Measurements from ENCODE around the gene SEBOX.
A peak's percentile ranks its signal among the peaks of the same experiment; 100 is the strongest.

The SEBOX gene

DNA sequence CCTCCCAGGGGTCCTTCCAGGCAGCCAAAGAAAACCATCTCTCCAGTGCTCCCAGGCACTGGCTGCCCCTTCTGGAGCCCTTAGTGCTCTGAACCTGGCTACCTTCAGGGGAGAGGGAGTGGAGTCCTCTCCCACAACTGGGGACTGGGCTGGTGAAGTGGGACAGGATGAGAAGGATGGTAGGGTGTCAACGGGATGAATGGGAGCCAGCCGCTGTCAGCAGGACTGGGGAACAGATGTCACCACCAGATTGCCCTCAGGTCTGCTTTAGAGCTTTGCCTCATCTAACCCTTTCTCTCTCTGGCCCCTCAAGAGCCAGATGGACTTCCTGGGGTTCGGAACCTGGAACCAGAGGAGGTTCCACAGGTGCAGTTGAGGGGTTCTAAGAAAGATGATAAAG, 488 bp upstream of the SEBOX start:
- DNase-seq (ENCODE audit: low read depth), result no peak

DNA sequence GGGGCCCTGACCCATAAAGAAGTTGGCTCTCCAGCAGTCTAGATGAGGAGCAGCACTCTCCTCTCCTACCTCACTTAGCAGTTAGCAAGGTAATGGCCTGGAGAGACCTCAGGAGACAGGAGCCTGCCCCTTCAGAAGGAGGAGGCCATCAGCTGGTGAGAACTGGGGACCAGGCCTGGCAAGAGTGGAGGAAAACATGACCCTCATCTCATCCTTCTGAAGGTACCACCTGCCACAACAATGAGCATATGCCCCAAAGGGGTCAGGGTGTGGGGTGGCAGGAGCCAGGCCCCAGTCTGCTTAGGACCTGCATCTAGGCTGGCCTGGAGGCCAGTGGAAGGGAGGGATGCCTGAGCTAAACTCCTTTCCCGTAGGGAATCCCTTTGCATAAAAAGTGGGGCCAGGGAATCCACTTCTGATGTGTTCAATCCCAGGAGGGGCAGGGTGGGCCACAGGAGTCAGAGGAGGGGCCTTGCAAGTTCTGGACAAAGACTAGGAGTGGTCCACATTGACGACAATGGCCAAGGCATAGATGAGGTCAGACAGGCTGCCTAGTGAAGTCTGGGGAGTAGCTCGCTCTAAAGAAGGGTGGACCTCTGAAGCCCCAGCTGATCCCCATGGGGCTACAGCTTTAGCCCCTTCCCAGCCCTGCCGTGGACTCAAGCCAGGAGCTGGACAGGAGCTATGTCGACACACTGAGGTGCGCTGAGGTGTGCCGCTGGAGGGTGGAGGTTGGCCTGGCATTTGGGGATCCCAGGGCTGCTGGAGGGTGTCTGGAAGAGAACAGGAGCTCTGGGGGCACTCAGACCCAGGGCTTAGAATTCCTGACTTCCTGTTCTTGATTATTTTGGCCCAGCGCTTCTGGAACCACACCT, 986 bp downstream of the SEBOX start:
- Histone ChIP-seq H3K9me3 (ENCODE audit: control insufficient read depth, low read length) (no peaks in the 10 kb centered on the region), H3K4me1 (ENCODE audit: control insufficient read depth, insufficient read depth, low read length) (no peaks in the 10 kb centered on the region), H3K4me3 (ENCODE audit: low read length) (no peak overlapping the region), H3K9ac (ENCODE audit: low read length) (no peak overlapping the region), H3K27me3 (replicated peaks; ENCODE audit: control insufficient read depth, insufficient read depth, low read length) (no peaks in the 10 kb centered on the region), H3K36me3 (ENCODE audit: control insufficient read depth, insufficient read depth, low read length, severe bottlenecking) (peaks cover 53% of the 10 kb centered on the region)
- DNase-seq (ENCODE audit: low read depth), result no peak

More for the DNA sequence above, 488 bp upstream of the SEBOX start:
- Histone ChIP-seq H3K36me3 (ENCODE audit: control insufficient read depth, insufficient read depth, low read length, severe bottlenecking) (peaks cover 42% of the 10 kb centered on the region), H3K27me3 (replicated peaks; ENCODE audit: control insufficient read depth, insufficient read depth, low read length) (no peaks in the 10 kb centered on the region), H3K4me3 (ENCODE audit: low read length) (no peak overlapping the region), H3K9me3 (ENCODE audit: control insufficient read depth, low read length) (no peaks in the 10 kb centered on the region), H3K9ac (ENCODE audit: low read length) (no peak overlapping the region), H3K4me1 (ENCODE audit: control insufficient read depth, insufficient read depth, low read length) (peaks cover 8% of the 10 kb centered on the region)

DNA sequence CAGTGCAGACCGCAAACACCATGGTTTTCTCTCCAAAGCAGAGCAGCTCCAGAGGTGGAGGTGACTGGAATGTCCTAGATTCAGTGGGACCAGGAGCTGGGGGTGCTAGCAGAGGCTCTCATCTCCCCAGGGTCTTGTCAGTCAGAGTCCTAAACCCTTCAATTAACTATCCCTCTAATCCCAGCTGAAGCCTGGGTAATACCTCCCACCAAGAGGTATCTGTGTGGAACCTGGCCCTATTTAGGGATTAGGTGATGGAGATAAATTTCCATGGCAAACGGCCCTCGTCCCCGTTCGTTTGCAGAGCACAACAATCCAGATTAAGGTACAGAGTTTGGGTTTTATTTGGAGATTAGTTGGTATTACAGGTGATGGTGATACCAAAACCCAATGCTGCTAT, 1.8 kb downstream of the SEBOX start:
- Histone ChIP-seq H3K27me3 (replicated peaks; ENCODE audit: control insufficient read depth, insufficient read depth, low read length) (no peaks in the 10 kb centered on the region), H3K4me3 (ENCODE audit: low read length) (no peak overlapping the region), H3K4me1 (ENCODE audit: control insufficient read depth, insufficient read depth, low read length) (peaks cover 5% of the 10 kb centered on the region), H3K9ac (ENCODE audit: low read length) (no peak overlapping the region), H3K36me3 (ENCODE audit: control insufficient read depth, insufficient read depth, low read length, severe bottlenecking) (peaks cover 54% of the 10 kb centered on the region), H3K9me3 (ENCODE audit: control insufficient read depth, low read length) (no peaks in the 10 kb centered on the region)
- DNase-seq (ENCODE audit: low read depth), result no peak

DNA sequence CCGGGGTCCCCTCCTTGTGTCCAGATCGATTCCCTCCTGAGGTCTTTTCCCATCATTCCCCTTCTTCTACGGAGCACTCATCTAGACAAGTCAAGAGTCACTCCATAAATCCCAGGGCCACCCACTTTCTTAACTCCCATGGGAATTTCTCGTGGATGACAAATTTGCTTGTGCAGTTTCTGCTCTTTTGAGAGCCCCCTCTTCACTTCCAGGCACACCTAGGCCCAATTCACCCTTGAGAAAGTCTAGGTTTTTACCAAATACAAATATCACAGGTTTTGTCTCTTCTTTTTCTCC, 7.2 kb downstream of the SEBOX start:
- Histone ChIP-seq H3K27me3 (replicated peaks; ENCODE audit: control insufficient read depth, insufficient read depth, low read length) (no peaks in the 10 kb centered on the region), H3K4me3 (ENCODE audit: low read length) (peak overlapping the region; percentile 99), H3K36me3 (ENCODE audit: control insufficient read depth, insufficient read depth, low read length, severe bottlenecking) (peaks cover 56% of the 10 kb centered on the region), H3K4me1 (ENCODE audit: control insufficient read depth, insufficient read depth, low read length) (peaks cover 23% of the 10 kb centered on the region), H3K9ac (ENCODE audit: low read length) (peak overlapping the region; percentile 99), H3K9me3 (ENCODE audit: control insufficient read depth, low read length) (no peaks in the 10 kb centered on the region)
- DNase-seq (ENCODE audit: low read depth), result no peak

DNA sequence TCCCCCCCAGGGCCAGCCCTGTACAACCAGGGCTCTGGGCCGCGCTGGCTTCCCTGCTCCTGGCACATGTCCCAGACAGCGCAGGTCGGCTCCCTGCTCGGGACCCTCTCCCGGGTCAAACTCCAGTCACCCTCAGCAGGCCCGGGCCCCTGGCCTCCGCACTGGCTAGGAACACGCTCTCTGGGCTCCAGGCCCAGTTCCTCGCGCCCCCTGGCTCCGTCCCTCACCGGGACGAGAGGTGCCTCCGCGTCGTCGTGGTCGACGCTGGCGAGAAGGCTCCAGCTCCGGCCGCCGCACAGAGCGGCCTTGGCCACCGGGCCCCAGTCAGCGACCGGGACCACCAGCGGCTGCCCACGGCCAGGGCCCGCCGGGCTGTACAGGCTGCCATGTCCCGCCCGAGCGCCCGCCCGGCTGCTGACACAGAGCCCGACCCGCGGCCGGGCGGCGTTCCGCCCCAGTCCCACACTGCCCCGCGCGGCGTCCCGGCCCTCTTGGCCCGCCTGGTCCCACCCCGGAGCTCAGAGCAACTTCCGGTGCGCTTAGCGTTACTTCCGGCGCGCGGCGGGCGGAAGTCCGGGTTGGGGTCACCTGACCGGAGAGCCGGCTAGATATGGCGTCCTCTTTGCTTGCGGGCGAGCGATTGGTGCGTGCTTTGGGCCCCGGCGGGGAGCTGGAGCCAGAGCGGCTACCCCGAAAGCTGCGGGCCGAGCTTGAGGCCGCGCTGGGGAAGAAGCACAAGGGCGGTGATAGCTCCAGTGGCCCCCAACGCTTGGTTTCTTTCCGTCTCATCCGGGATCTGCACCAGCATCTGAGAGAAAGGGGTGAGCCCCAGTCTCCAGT, 7.7 kb downstream of the SEBOX start, which contains the start of gene POLDIP2:
Gene POLDIP2 (minus strand): TSS at position 467 of the 840 bp plus-strand sequence. CDS start 79 bp downstream, at position 388.
- peaks cover 54% of the 10 kb centered on the region for H3K36me3 ChIP-seq (ENCODE audit: control insufficient read depth, insufficient read depth, low read length, severe bottlenecking)

DNA sequence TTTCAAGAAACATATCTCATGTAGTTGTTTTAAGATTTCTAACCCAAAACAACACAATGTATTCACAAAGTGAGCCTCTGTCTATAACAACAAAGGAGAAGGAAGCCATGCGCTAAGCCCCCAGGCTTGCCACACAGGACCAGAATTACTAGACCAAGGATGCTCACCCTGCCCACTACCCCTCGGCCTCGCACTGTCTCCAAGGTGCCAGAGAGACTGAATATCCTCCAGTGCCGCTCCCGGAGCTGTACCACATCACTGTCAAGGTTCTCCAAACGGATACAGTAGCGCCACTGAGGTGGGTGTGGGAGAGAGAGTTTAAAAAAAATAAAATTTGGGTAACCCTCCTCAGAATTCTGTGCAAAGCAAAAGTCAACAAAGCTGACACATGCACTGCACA, 14.7 kb downstream of the SEBOX start:
- no peak for DNase-seq (ENCODE audit: low read depth)
- peaks cover 94% of the 10 kb centered on the region for H3K36me3 ChIP-seq (ENCODE audit: control insufficient read depth, insufficient read depth, low read length, severe bottlenecking)
- no peak overlapping the region for H3K9ac ChIP-seq (ENCODE audit: low read length)
- H3K9me3 ChIP-seq (ENCODE audit: control insufficient read depth, low read length), result no peaks in the 10 kb centered on the region
- no peak overlapping the region for H3K4me3 ChIP-seq (ENCODE audit: low read length)
- no peaks in the 10 kb centered on the region for H3K27me3 ChIP-seq (replicated peaks; ENCODE audit: control insufficient read depth, insufficient read depth, low read length)
- peaks cover 17% of the 10 kb centered on the region for H3K4me1 ChIP-seq (ENCODE audit: control insufficient read depth, insufficient read depth, low read length)

More for the DNA sequence above, 7.7 kb downstream of the SEBOX start, which contains the start of gene POLDIP2:
- H3K4me1 ChIP-seq (ENCODE audit: control insufficient read depth, insufficient read depth, low read length), result peaks cover 23% of the 10 kb centered on the region
- peak within 1 kb of the TSS; percentile 99 for H3K9ac ChIP-seq (ENCODE audit: low read length)
- no peaks in the 10 kb centered on the region for H3K9me3 ChIP-seq (ENCODE audit: control insufficient read depth, low read length)
- H3K4me3 ChIP-seq (ENCODE audit: low read length), result peak within 1 kb of the TSS; percentile 99
- peak; percentile 98 for DNase-seq (ENCODE audit: low read depth)
- no peaks in the 10 kb centered on the region for H3K27me3 ChIP-seq (replicated peaks; ENCODE audit: control insufficient read depth, insufficient read depth, low read length)

DNA sequence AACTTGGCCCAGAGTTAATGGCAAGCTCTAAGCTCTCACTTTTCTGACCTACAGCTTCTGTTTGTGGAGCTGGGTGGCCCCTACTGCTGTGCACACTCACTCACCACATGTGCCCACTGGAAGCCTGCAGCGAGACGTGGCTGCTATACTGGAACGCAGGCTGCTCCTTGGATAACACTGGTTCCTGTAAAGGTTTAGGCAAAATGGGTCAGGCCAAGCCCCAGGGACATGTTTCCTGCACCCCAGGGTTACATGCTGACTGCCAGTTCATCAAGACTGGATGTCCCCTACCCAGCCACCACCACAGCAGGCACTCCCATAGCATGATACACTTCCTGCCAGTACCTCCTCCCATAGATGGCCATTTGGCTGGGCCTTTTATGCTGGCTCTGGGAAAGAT, 16.0 kb downstream of the SEBOX start:
- H3K36me3 ChIP-seq (ENCODE audit: control insufficient read depth, insufficient read depth, low read length, severe bottlenecking), result peaks cover 97% of the 10 kb centered on the region
- DNase-seq (ENCODE audit: low read depth), result no peak
- H3K9me3 ChIP-seq (ENCODE audit: control insufficient read depth, low read length), result no peaks in the 10 kb centered on the region
- H3K27me3 ChIP-seq (replicated peaks; ENCODE audit: control insufficient read depth, insufficient read depth, low read length), result no peaks in the 10 kb centered on the region
- no peak overlapping the region for H3K9ac ChIP-seq (ENCODE audit: low read length)
- no peak overlapping the region for H3K4me3 ChIP-seq (ENCODE audit: low read length)
- H3K4me1 ChIP-seq (ENCODE audit: control insufficient read depth, insufficient read depth, low read length), result peaks cover 17% of the 10 kb centered on the region

DNA sequence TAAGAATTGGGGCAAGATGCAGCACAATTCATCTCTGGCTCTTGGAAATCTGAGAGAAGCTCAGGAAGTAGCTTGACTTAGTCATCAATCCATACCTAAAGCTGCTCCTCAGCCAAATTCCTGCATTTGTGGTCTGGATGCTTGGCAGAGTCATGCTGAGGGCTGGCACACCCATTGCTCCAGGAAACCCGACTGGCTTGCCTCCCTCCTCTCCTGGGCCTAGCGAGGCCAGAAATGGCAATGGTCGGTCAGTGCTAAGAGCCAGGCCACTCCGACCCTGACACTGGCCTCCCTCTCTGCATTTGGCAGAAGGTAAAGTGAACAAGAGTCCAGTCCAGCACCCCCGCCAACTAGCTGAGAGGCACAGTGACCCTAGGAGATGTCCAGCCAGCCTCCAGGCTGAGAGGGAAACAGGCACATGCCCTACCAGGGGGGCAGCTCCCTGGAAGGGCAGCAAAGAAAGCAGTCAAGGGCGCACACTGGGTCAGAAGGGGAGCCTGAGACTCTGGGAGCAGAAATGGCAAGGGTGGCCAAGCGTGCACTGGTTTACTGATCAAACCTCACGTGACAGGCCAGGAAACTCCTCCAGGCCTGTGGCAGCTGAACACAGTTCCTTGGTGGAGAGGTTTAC, 17.6 kb downstream of the SEBOX start:
- H3K9me3 ChIP-seq (ENCODE audit: control insufficient read depth, low read length), result no peaks in the 10 kb centered on the region
- no peaks in the 10 kb centered on the region for H3K27me3 ChIP-seq (replicated peaks; ENCODE audit: control insufficient read depth, insufficient read depth, low read length)
- peaks cover 17% of the 10 kb centered on the region for H3K4me1 ChIP-seq (ENCODE audit: control insufficient read depth, insufficient read depth, low read length)
- H3K36me3 ChIP-seq (ENCODE audit: control insufficient read depth, insufficient read depth, low read length, severe bottlenecking), result peaks cover 97% of the 10 kb centered on the region
- H3K9ac ChIP-seq (ENCODE audit: low read length), result peak overlapping the region; percentile 33
- peak; percentile 84 for DNase-seq (ENCODE audit: low read depth)
- H3K4me3 ChIP-seq (ENCODE audit: low read length), result no peak overlapping the region

DNA sequence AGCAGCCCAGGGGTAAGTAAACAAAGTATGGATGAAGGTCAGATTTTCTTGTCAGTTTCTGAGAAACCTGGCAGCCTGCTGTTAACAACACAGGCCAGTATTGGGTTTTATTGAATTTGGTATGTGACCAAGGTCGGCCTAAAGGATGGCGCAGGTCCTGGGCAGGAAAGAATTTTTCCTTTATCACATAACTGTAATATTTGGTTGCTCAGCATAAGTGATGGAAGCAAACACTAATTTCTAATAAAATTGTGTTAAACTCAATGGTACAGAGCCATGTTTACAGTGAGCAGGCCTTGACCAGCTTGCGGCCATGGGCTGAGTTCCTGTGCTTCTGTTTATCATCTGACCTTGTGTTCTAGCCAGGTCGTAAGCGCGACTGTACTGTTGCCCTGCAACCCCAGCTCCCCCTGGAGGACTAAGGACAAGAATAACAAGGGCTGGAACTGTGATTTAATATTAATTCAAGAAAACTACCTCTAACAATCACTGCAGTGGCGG, 18.2 kb downstream of the SEBOX start:
- no peaks in the 10 kb centered on the region for H3K9me3 ChIP-seq (ENCODE audit: control insufficient read depth, low read length)
- H3K27me3 ChIP-seq (replicated peaks; ENCODE audit: control insufficient read depth, insufficient read depth, low read length), result no peaks in the 10 kb centered on the region
- no peak for DNase-seq (ENCODE audit: low read depth)
- peaks cover 98% of the 10 kb centered on the region for H3K36me3 ChIP-seq (ENCODE audit: control insufficient read depth, insufficient read depth, low read length, severe bottlenecking)
- peak overlapping the region; percentile 2 for H3K9ac ChIP-seq (ENCODE audit: low read length)
- H3K4me3 ChIP-seq (ENCODE audit: low read length), result no peak overlapping the region
- H3K4me1 ChIP-seq (ENCODE audit: control insufficient read depth, insufficient read depth, low read length), result peaks cover 17% of the 10 kb centered on the region

DNA sequence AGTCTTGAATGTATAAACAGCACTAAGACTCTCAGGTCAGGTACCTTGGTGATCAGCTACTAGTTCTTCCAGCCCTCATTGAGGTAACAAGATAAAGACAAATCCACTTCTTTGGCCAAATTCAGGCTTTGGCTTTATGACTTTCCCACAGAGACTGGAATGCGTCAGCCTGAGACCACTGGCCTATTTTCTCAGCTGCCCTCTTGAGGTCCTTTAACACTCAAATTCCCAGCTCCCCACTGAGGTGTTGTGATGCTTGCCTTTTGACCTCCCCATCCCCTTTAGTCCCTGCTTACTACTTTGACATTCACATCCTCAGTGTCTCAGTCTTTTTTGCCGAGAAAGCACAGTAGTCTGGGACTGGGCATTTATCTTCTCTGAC, 18.8 kb downstream of the SEBOX start:
- no peak overlapping the region for H3K4me3 ChIP-seq (ENCODE audit: low read length)
- H3K36me3 ChIP-seq (ENCODE audit: control insufficient read depth, insufficient read depth, low read length, severe bottlenecking), result peaks cover 98% of the 10 kb centered on the region
- no peak for DNase-seq (ENCODE audit: low read depth)
- H3K9me3 ChIP-seq (ENCODE audit: control insufficient read depth, low read length), result no peaks in the 10 kb centered on the region
- H3K27me3 ChIP-seq (replicated peaks; ENCODE audit: control insufficient read depth, insufficient read depth, low read length), result no peaks in the 10 kb centered on the region
- peaks cover 17% of the 10 kb centered on the region for H3K4me1 ChIP-seq (ENCODE audit: control insufficient read depth, insufficient read depth, low read length)
- no peak overlapping the region for H3K9ac ChIP-seq (ENCODE audit: low read length)
